ENCODE data around the gene CCSER1.

CCSER1 gene

GRCh38 chr4:90245837-90246236 lies 118.6 kb downstream of the CCSER1 start:
- H3K36me3 ChIP-seq: no peaks in the 10 kb centered on the region
- H3K27me3 ChIP-seq: no peaks in the 10 kb centered on the region
- TF ChIP-seq CTCF (IDR thresholded peaks at IDR 0.05; ENCODE audit: low read depth, low read length): no peak
- H3K9me3 ChIP-seq: no peaks in the 10 kb centered on the region
- H3K4me3 ChIP-seq (ENCODE audit: low read depth, low read length): no peak overlapping the region
- H3K4me1 ChIP-seq: no peaks in the 10 kb centered on the region; the same call in 1 of the 2 replicates
- DNase-seq: no peak

- TF ChIP-seq CTCF (IDR thresholded peaks at IDR 0.05; ENCODE audit: low read depth, low read length): no peak
- Histone ChIP-seq H3K4me3 (ENCODE audit: low read depth, low read length) (no peak overlapping the region), H3K27me3 (no peaks in the 10 kb centered on the region), H3K9me3 (no peaks in the 10 kb centered on the region), H3K4me1 (no peaks in the 10 kb centered on the region; the same call in 1 of the 2 replicates), H3K36me3 (no peaks in the 10 kb centered on the region)
- DNase-seq: no peak
Observed at GRCh38 chr4:90246816-90247215, 119.6 kb downstream of the CCSER1 start.

GRCh38 chr4:90254357-90254756 lies 127.2 kb downstream of the CCSER1 start:
- DNase-seq: no peak
- H3K9me3 ChIP-seq: no peaks in the 10 kb centered on the region
- no peaks in the 10 kb centered on the region for H3K27me3 ChIP-seq
- TF ChIP-seq CTCF (IDR thresholded peaks at IDR 0.05; ENCODE audit: low read depth, low read length): no peak
- H3K36me3 ChIP-seq: no peaks in the 10 kb centered on the region; the same call in 1 of the 2 replicates
- no peaks in the 10 kb centered on the region for H3K4me1 ChIP-seq
- H3K4me3 ChIP-seq (ENCODE audit: low read depth, low read length): no peak overlapping the region

GRCh38 chr4:90274175-90274574 lies 147.0 kb downstream of the CCSER1 start:
- Histone ChIP-seq H3K4me3 (ENCODE audit: low read depth, low read length) (no peak overlapping the region), H3K4me1 (no peaks in the 10 kb centered on the region), H3K27me3 (no peaks in the 10 kb centered on the region), H3K36me3 (no peaks in the 10 kb centered on the region), H3K9me3 (no peaks in the 10 kb centered on the region)
- no peak for TF ChIP-seq CTCF (IDR thresholded peaks at IDR 0.05; ENCODE audit: low read depth, low read length)
- no peak for DNase-seq

- no peak for DNase-seq
- Histone ChIP-seq H3K4me3 (ENCODE audit: low read depth, low read length) (no peak overlapping the region), H3K27me3 (no peaks in the 10 kb centered on the region), H3K36me3 (no peaks in the 10 kb centered on the region), H3K4me1 (peaks cover 5% of the 10 kb centered on the region; the same call in 1 of the 2 replicates), H3K9me3 (no peaks in the 10 kb centered on the region)
- TF ChIP-seq CTCF (IDR thresholded peaks at IDR 0.05; ENCODE audit: low read depth, low read length): no peak
Observed at GRCh38 chr4:90280954-90281353, 153.8 kb downstream of the CCSER1 start.

- DNase-seq: no peak
Observed at GRCh38 chr4:90281541-90282355, 154.6 kb downstream of the CCSER1 start.

More at GRCh38 chr4:90281541-90282355, 154.6 kb downstream of the CCSER1 start:
- no peak overlapping the region for H3K4me3 ChIP-seq (ENCODE audit: low read depth, low read length)
- no peaks in the 10 kb centered on the region for H3K36me3 ChIP-seq
- peaks cover 5% of the 10 kb centered on the region; the same call in 1 of the 2 replicates for H3K4me1 ChIP-seq
- no peaks in the 10 kb centered on the region for H3K27me3 ChIP-seq
- no peaks in the 10 kb centered on the region for H3K9me3 ChIP-seq
- TF ChIP-seq CTCF (IDR thresholded peaks at IDR 0.05; ENCODE audit: low read depth, low read length): no peak

Measured in BE2C (cell line).